8988T (cell line): Measurements from ENCODE around the gene SLC9A1.

Experiments used
- DNase-seq: peaks from one replicate; pipeline ENCODE4 v3.0.0; 2011

Gene SLC9A1

GRCh38 chr1:27060891-27061290 is 94.0 kb downstream of the SLC9A1 start:
- no peak for DNase-seq

GRCh38 chr1:27058966-27059669 is 95.8 kb downstream of the SLC9A1 start:
- DNase-seq: no peak

DNA sequence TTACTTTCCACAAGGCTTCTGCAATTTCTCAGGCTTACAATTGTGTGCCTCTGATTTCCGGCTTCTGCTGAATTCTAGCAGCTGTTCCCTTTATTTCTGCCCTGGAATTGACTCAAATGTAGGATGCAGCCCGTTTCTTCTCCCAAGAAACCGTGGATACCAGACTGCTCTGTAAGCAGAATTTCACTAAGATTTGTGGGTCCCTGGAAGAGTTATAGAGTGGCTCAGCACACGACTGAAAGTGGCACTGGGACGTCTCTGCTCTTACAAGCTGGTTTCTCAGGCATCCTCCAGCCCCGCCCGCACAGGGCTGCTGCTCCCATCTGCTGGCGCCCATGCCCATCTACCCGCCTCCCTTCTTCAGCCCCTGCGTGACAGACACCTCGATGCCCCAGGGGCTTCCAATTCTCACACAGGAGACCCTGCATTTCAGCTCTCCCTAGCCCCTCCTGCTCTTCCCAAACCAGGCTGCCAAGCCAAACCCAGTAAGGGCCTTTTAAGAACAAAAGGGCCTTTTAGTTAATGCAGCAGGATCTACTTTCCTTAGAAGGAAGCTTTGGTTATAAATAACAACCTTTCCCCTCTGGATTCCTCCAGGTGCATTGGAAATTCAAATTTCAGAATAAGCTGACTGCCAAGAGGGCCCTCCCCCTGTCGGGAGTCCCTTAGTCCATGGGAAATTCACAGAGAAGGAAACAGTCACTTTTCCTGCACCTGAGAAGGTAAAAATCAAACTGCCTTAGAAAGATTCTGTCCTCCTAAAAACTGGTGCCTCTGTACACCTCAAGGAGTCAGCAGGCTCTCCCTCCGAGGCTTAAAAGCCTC is 96.9 kb downstream of the SLC9A1 start:
- no peak for DNase-seq

GRCh38 chr1:27057389-27057788 is 97.5 kb downstream of the SLC9A1 start:
- DNase-seq: no peak

DNA sequence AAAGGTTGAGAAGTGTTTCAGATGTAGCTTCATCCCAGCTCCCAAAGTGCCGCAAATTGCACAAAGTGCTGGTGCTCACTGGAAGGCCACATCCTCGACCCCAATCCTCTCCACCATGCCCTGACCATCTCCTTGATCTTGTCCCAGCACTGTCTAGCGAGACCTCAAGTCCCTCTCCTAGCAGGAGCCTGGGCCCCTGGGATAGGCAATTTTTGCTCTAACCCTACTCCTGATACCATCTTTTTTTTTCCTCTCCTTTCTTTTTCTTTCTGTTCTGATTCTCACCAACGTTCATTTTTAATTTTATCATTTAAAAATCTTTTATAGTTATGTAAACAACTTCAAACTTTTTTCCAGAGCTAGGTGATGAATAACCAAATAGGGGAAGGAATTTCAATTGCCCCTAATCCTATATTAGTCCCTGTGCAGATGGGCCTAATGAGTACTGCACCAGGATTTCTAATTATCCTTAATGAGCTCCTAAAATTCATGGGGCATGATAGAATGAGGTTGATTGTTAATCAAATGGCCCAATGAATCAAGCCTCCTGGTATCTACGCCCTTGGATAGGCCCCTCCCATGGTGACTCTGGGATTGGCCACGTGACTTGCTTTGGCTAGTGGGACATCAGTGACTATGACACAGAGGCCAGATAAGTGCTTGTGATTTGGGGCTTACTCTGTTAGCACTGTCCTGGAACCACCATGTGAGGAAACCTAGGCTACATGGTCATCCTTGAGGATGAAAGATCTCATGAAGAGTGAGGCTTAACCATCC is 100.8 kb downstream of the SLC9A1 start:
- DNase-seq: no peak

DNA sequence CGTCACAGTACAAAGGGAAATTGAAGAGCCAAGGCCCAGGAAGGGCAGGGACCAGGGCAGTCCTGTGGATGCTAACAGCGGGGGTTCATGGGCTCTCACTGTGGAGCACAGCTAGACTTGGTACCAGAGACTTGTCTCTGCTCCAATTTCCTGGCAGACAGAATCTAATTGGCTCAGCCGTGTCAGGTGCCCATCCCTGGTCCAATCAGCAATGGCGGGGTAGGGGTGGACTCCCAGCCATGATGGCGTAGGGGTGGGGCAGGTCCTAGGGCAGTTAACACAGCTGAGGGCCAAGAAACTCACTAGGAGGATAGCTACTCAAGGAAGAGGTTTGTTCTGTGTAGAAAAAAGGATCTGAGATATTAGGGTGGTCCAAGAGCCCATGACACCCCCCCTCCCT is 102.4 kb downstream of the SLC9A1 start:
- no peak for DNase-seq

DNA sequence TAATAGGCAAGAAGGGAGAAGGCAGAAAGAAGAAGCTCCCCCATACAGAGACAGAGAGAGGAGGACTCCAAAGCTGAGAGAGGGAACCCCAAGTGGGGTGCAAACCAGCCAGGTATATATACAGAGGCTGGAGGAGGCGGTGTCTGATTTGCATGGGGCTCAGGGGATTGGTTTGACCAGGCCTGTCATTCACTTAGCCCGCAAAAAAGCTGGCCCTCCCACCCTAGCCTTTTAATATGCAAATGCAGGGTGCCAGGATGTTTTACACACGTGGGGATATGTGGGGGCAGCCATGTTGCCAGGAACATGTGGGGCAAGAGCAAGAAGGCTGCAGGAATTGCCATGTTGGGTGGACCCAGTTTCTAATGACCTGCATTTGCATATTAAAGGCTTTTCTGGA is 105.3 kb downstream of the SLC9A1 start:
- DNase-seq: no peak

GRCh38 chr1:27049100-27049499 is 105.8 kb downstream of the SLC9A1 start:
- DNase-seq: no peak
